AG09319 (cell line): Measurements from ENCODE around the gene UCN2.

ENCODE experiments used
- DNase-seq: peaks from one replicate; pipeline ENCODE4 v3.0.0-alpha.2; 2010; ENCODE audit warnings: low read depth; ENCODE audit errors: extremely low read depth
- CTCF ChIP-seq: IDR thresholded peaks from 2 replicates; pipeline ENCODE4 v1.5.1; 2011; ENCODE audit warnings: low read depth, mild to moderate bottlenecking, inconsistent platforms, low read length, moderate library complexity

The UCN2 gene

GRCh38 chr3:48595526-48596121 is 32.0 kb upstream of the UCN2 start:
- peak; percentile 59 for DNase-seq
- no peak for TF ChIP-seq CTCF

GRCh38 chr3:48595075-48595525 is 31.5 kb upstream of the UCN2 start, which contains the start of gene COL7A1:
TSS of gene COL7A1 (minus strand) at chr3:48595329. CDS start at chr3:48595159, 170 bp downstream.
- no peak for DNase-seq
- no peak for TF ChIP-seq CTCF

- no peak for TF ChIP-seq CTCF
- DNase-seq, result no peak
Observed at GRCh38 chr3:48594417-48595049, 31.0 kb upstream of the UCN2 start.

GRCh38 chr3:48593337-48593736 is 29.8 kb upstream of the UCN2 start:
- TF ChIP-seq CTCF, result no peak
- no peak for DNase-seq

GRCh38 chr3:48592519-48593087 is 29.0 kb upstream of the UCN2 start:
- no peak for DNase-seq
- TF ChIP-seq CTCF, result no peak

- DNase-seq, result no peak
- TF ChIP-seq CTCF, result no peak
Observed at GRCh38 chr3:48591886-48592518, 28.4 kb upstream of the UCN2 start.

- no peak for TF ChIP-seq CTCF
Observed at GRCh38 chr3:48591436-48591835, 27.9 kb upstream of the UCN2 start.

More at GRCh38 chr3:48591436-48591835, 27.9 kb upstream of the UCN2 start:
- DNase-seq, result no peak
